HG02884 (cell line): ENCODE data around the gene TTLL8.

Source experiments
- ATAC-seq: cut with Tn5 transposase; IDR thresholded peaks from one replicate; pipeline ENCODE4 v1.9.1; 2021; ENCODE audit warnings: mild to moderate bottlenecking, moderate library complexity; ENCODE audit not compliant: unreplicated experiment

The TTLL8 gene

GRCh38 chr22:50008151-50009040 is 49.7 kb downstream of the TTLL8 start:
- no peak for ATAC-seq

GRCh38 chr22:50007057-50007511 is 51.0 kb downstream of the TTLL8 start:
- ATAC-seq = no peak

GRCh38 chr22:50004918-50005317 is 53.2 kb downstream of the TTLL8 start:
- ATAC-seq = no peak

GRCh38 chr22:50002791-50003190 is 55.3 kb downstream of the TTLL8 start:
- ATAC-seq = no peak

GRCh38 chr22:50001388-50002231 is 56.5 kb downstream of the TTLL8 start:
- no peak for ATAC-seq

- ATAC-seq = no peak
Measured at GRCh38 chr22:50000587-50001387, 57.3 kb downstream of the TTLL8 start.

- no peak for ATAC-seq
Measured at GRCh38 chr22:49999946-50000586, 58.0 kb downstream of the TTLL8 start.

- ATAC-seq = no peak
Measured at GRCh38 chr22:49999063-49999945, 58.8 kb downstream of the TTLL8 start.

GRCh38 chr22:49998718-49999062 is 59.4 kb downstream of the TTLL8 start:
- no peak for ATAC-seq

- no peak for ATAC-seq
Measured at GRCh38 chr22:49997932-49998717, 60.0 kb downstream of the TTLL8 start.

GRCh38 chr22:49997251-49997599 is 60.9 kb downstream of the TTLL8 start:
- ATAC-seq = no peak

- ATAC-seq = no peak
Measured at GRCh38 chr22:49996518-49997250, 61.4 kb downstream of the TTLL8 start.

- ATAC-seq = no peak
Measured at GRCh38 chr22:49996119-49996517, 62.0 kb downstream of the TTLL8 start.

- no peak for ATAC-seq
Measured at GRCh38 chr22:49995361-49996118, 62.6 kb downstream of the TTLL8 start.

GRCh38 chr22:49995041-49995360 is 63.1 kb downstream of the TTLL8 start:
- ATAC-seq = no peak

GRCh38 chr22:49994361-49995040 is 63.6 kb downstream of the TTLL8 start:
- no peak for ATAC-seq
